K562 (cell line): Measurements from ENCODE around the gene SMAP2. TPM values are rescaled to one million over a fixed set of nuclear protein-coding genes. Genes with fewer than 3 reads are reported as not detected.

Source experiments
- BMI1 ChIP-seq: fragments of 150-350 bp; IDR thresholded peaks from 2 replicates; pipeline ENCODE4 v1.6.1; 2014; ENCODE audit warnings: low read length
- BRF2 ChIP-seq: IDR thresholded peaks from 3 replicates; pipeline ENCODE4 v1.6.1; 2011; ENCODE audit warnings: borderline replicate concordance, mild to moderate bottlenecking; ENCODE audit not compliant: insufficient read length, insufficient read depth
- EWSR1 ChIP-seq: fragments of 450-650 bp; IDR thresholded peaks from 2 replicates; pipeline ENCODE4 v1.6.1; 2018; ENCODE audit warnings: borderline replicate concordance, mild to moderate bottlenecking, low read depth, moderate library complexity; ENCODE audit not compliant: partially characterized antibody
- GTF2F1 ChIP-seq: IDR thresholded peaks from 2 replicates; pipeline ENCODE4 v1.6.1; 2011; ENCODE audit warnings: low read depth, low read length, improper control_type of control experiment
- MCM7 ChIP-seq, 2 experiments: fragments of 450-650 bp; IDR thresholded peaks; 2 replicates each; pipeline ENCODE4 v1.6.1; 2016 to 2018
- MEF2A ChIP-seq: IDR thresholded peaks from 2 replicates; pipeline ENCODE4 v1.6.1; 2011; ENCODE audit warnings: low read depth, mild to moderate bottlenecking, low read length, moderate library complexity; ENCODE audit not compliant: control insufficient read depth
- PML ChIP-seq: IDR thresholded peaks from 2 replicates; pipeline ENCODE4 v1.6.1; 2012; ENCODE audit warnings: low read length, inconsistent platforms
- RFX5 ChIP-seq: IDR thresholded peaks from 2 replicates; pipeline ENCODE4 v1.6.1; 2011; ENCODE audit warnings: low read depth, mild to moderate bottlenecking, improper control_type of control experiment, low read length
- STAG1 ChIP-seq: sonication (generic); formaldehyde crosslinking; IDR thresholded peaks from 2 replicates; pipeline ENCODE4 v1.5.0; 2020; ENCODE audit warnings: missing genetic modification reagents, borderline replicate concordance
- TAF1 ChIP-seq: IDR thresholded peaks from 2 replicates; pipeline ENCODE4 v1.6.1; 2011; ENCODE audit warnings: mild to moderate bottlenecking, low read length, moderate library complexity; ENCODE audit not compliant: insufficient read depth, control insufficient read depth, severe bottlenecking; ENCODE audit errors: extremely low read depth
- ZBTB26 ChIP-seq: fragments of 450-650 bp; formaldehyde crosslinking; IDR thresholded peaks from 2 replicates; pipeline ENCODE4 v1.4.0; 2022; ENCODE audit warnings: missing genetic modification characterization
- ZMIZ1 ChIP-seq, 2 experiments: fragments of 150-350 bp in 1 of 2; IDR thresholded peaks; 2 replicates each; pipeline ENCODE4 v1.6.1; 2012 to 2016; ENCODE audit warnings: low read depth in 2 of 2, low read length in 2 of 2, mild to moderate bottlenecking in 1 of 2, moderate library complexity in 1 of 2
- ZNF174 ChIP-seq: fragments of 250-450 bp; sonication (Bioruptor Pico); IDR thresholded peaks from 2 replicates; pipeline ENCODE4 v1.4.0; 2020; ENCODE audit warnings: mild to moderate bottlenecking
- ZNF449 ChIP-seq: fragments of 250-450 bp; sonication (Bioruptor Pico); IDR thresholded peaks from 2 replicates; pipeline ENCODE4 v1.8.0; 2022; ENCODE audit warnings: moderate library complexity, mild to moderate bottlenecking, inconsistent platforms
- ZNF584 ChIP-seq: fragments of 200-800 bp; sonication (Bioruptor generic); IDR thresholded peaks from 2 replicates; pipeline ENCODE4 v1.6.1; 2016; ENCODE audit warnings: low read depth, mild to moderate bottlenecking, missing genetic modification characterization, missing compliant biosample characterization
- ZNF696 ChIP-seq: fragments of 250-450 bp; sonication (Bioruptor Pico); conservative IDR thresholded peaks from 2 replicates; pipeline ENCODE4 v1.4.0; 2020; ENCODE audit warnings: mild to moderate bottlenecking, moderate library complexity
- ZNF830 ChIP-seq: fragments of 250-450 bp; sonication (Bioruptor Pico); IDR thresholded peaks from 2 replicates; pipeline ENCODE4 v1.5.0; 2021; ENCODE audit warnings: mild to moderate bottlenecking
- polyA plus RNA-seq, 8 experiments: library from polyadenylated mRNA; depleted of rRNA in 4 of 8; stranded (reverse) in 5 of 8; unstranded in 3 of 8; fragments of >200 nt; fragmentation: Nextera tagmentation in 2 of 8; fragmentation: Illumina TruSeq in 1 of 8; extraction: Ambion mirVana in 2 of 8; extraction: Trizol in 1 of 8; gene quantifications; 2 replicates each; pipeline versions ENCODE4 v1.2.1 to v1.2.3, GENCODE V29; 2011 to 2014; ENCODE audit warnings: inconsistent platforms in 1 of 8, missing spikeins in 1 of 8
- total RNA-seq, 7 experiments: library from RNA; depleted of rRNA in 6 of 7; stranded (reverse); fragments of >200 nt in 6 of 7; fragmentation: Illumina TruSeq in 2 of 7; extraction: Trizol in 2 of 7; gene quantifications; 2 replicates each; pipeline versions ENCODE4 v1.2.1 to v1.2.3, GENCODE V29; 2011 to 2021; ENCODE audit warnings: low replicate concordance in 1 of 7

The SMAP2 gene
- total and polyA plus RNA-seq, 9 of the 15 experiments (the other 6 are each of a cell fraction or from before 2014, with no cell fraction given): 38.7 to 212 (median 94.1) TPM

- TF ChIP-seq BRF2: no peak
- no peak for TF ChIP-seq MCM7 (IDR thresholded peaks at IDR 0.05)
- peak; percentile 83 for TF ChIP-seq ZNF584 (CRISPR knock-in tag)
- no peak for TF ChIP-seq STAG1 (CRISPR knock-in tag)
- TF ChIP-seq EWSR1: no peak
- TF ChIP-seq RFX5: no peak
- TF ChIP-seq PML: peak; percentile 80; the same call in 1 of the 2 replicates
- TF ChIP-seq ZNF449 (CRISPR knock-in tag): no peak
- no peak for TF ChIP-seq ZNF696
- peak in 1 of 2 experiments; percentile 79; a peak in 1 of 4 replicates for TF ChIP-seq ZMIZ1 (IDR thresholded peaks at IDR 0.05; ENCODE audit: low read depth in 2 of 2, low read length in 2 of 2)
- no peak for TF ChIP-seq ZBTB26 (CRISPR knock-in tag)
- no peak for TF ChIP-seq TAF1
- no peak for TF ChIP-seq GTF2F1
- no peak for TF ChIP-seq BMI1
- TF ChIP-seq MEF2A: peak; percentile 47; the same call in 1 of the 2 replicates
- TF ChIP-seq ZNF174 (CRISPR knock-in tag): no peak
- TF ChIP-seq ZNF830: no peak
Measured at GRCh38 chr1:40399984-40400704, 26.6 kb downstream of the SMAP2 start (continued).
